ENCODE measurements around the gene SOWAHA.

Gene SOWAHA

DNA sequence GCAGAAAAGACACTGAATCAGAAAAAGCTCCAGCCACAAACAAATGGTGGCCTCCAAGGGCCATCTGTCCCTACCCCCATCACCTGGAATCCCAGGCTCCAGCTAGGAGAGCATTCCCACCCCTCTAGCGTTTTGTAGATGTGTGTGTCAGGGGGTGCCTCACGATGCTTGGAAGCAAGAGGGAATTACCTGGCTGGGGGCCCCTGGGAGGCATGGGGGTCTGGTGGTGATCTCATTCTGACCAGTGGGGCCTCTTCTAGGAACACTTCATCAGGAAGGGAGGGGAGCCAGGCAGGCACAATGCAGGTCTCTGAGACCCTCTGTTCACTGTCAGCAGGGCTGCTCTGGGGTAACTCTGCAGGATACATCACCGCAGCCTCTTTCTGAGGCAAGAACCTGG is 11.3 kb downstream of the SOWAHA start:
- no peak for DNase-seq (ENCODE audit: insufficient read length, low spot score)
- FAIRE-seq = no peak

GRCh38 chr5:132825033-132825833 is 12.1 kb downstream of the SOWAHA start:
- DNase-seq (ENCODE audit: insufficient read length, low spot score) (no peak), FAIRE-seq (no peak)

DNA sequence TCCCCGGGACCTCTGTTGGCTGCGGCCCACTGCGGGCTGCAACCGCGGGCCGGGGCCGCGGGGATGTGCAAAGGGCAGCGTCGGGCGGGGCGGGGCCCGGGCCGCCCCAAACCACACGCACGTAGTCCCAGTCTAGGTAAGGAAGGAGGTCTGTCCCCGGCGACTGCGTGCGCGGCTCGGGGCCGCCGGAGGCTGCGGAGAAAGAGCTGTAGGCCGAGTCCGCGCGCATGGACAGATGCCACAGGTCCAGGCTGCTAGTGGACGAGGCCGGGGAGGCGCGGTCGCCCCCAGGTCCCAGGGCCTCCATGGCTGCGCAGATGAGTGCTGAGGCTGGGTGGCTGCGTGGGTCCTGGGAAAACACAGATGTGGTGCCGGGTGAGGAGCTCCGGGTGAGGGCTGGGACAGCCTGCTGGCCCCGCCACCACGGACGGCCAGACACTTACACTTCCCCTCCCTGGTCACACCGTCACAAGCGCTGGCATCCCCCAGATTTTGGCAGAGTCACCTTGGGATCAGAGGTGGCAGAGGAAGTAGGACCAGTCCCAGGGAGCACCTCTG is 12.8 kb downstream of the SOWAHA start:
- FAIRE-seq = no peak
- no peak for DNase-seq (ENCODE audit: insufficient read length, low spot score)

- DNase-seq (ENCODE audit: insufficient read length, low spot score) (no peak), FAIRE-seq (no peak)
Observed at GRCh38 chr5:132826424-132827082, 13.5 kb downstream of the SOWAHA start.

- DNase-seq (ENCODE audit: insufficient read length, low spot score) = no peak
- FAIRE-seq = no peak
Observed at GRCh38 chr5:132827943-132828673, 15.0 kb downstream of the SOWAHA start.

DNA sequence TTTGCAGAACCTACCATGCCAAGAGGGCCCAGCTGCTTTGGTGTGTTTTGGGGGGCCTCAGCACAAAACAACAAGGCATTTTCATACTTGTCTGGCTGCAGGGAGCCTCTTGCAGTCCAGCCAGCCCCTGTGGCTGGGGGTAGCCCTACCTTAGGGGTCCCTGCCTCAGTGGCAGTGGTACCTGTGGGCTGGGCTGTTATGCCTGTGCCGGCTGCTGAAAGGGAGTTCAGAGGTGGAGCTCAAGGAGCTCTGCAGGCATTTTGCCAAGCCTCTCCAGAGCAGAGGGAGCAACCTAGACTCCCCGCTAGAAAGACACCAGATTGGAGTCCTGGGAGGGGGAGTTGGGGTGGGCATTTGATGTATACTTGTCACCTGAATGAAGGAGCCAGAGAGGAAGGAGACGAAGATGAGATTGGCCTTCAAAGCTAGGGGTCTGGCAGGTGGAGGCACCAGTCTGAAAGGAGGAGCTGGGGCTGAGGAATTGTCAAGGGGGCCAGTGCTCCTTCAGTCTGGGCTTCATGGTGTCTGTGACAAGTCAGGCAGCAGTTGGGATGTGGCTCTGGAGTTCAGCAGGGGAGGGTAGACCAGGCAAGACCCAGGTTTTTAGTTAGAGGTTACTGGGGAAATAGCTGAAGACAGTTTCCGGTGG is 15.9 kb downstream of the SOWAHA start:
- DNase-seq (ENCODE audit: insufficient read length, low spot score) = no peak
- FAIRE-seq = no peak

DNA sequence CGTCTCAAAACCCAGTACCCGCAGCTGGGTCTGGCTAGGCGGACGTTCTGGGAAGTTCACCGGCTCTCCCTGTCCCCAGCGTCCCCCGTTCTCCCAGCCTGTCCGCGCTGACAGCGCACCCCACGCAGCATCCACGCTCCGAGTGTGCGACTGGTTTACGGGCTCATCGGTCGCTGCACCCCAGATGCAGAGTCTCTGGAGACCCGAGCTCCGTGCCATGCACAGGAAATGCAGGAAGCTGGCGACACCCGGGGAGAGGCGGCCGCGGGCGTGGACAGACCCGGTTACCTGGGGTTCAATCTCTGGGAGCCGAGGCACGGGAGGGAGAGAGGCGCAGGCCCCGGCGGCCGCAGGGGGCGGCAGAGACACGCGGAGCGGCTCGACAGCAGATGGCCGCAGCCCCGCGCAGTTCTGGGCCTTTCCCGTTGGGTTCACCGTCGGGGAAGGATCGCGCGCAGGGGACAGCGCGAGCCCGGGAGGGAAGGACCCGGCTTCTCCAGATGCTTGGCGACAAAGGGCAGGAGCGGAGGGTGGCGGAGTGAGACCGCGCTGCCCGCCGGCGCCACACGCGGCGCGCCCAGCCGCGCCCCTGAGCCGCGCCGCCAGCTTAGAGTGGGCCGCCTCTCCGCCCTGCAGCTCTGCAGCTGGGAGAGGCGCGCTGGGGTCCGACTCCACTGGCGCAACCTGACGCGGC is 16.8 kb downstream of the SOWAHA start:
- DNase-seq (ENCODE audit: insufficient read length, low spot score) (peak; percentile 83), FAIRE-seq (no peak)

DNA sequence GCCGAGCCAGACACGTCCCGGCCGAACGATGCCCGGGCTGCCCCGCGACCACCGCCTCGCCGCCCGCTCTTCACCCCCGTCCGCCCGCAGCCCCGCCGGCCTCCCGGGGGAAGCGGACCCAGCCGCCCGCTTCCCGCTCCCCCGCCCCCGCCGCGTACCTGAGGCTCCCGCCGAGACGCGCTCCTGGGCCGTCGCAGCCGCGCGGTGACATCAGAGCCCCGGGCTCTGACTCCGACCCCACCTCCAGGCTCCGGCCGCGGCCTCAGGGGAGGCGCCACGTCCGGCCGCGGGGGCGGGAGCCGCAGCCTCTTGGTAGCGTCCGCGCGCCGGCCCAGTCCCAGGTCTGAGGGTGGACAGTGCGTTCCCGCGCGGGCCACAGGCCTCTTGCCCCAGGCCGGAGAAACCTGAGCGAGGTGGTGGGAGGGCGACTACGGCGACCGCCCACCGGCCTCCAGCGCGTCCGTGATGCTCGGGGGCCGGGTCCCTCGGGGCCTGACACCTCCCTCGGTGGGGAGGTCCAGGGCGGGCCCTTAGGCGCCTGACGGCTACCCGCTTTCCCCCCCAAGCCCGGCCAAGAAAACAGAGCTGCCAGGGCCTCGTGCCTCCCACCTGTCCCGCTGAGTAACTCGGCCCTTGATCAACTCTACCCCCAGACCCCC is 17.5 kb downstream of the SOWAHA start, which contains the start of gene SHROOM1:
Gene SHROOM1 (minus strand): TSS at position 212 of the 659 bp plus-strand sequence. CDS start 4,507 bp downstream, outside the sequence.
- FAIRE-seq (peak; percentile 69), DNase-seq (ENCODE audit: insufficient read length, low spot score) (peak; percentile 79)

GRCh38 chr5:132831095-132831860 is 18.2 kb downstream of the SOWAHA start:
- no peak for DNase-seq (ENCODE audit: insufficient read length, low spot score)
- no peak for FAIRE-seq

GRCh38 chr5:132832612-132833011 is 19.5 kb downstream of the SOWAHA start:
- DNase-seq (ENCODE audit: insufficient read length, low spot score) = no peak
- no peak for FAIRE-seq

- FAIRE-seq = no peak
- no peak for DNase-seq (ENCODE audit: insufficient read length, low spot score)
Observed at GRCh38 chr5:132834057-132834456, 21.0 kb downstream of the SOWAHA start.

- no peak for FAIRE-seq
- DNase-seq (ENCODE audit: insufficient read length, low spot score) = no peak
Observed at GRCh38 chr5:132836852-132837251, 23.8 kb downstream of the SOWAHA start.

- FAIRE-seq = no peak
- no peak for DNase-seq (ENCODE audit: insufficient read length, low spot score)
Observed at GRCh38 chr5:132837868-132838267, 24.8 kb downstream of the SOWAHA start.

- FAIRE-seq (no peak), DNase-seq (ENCODE audit: insufficient read length, low spot score) (no peak)
Observed at GRCh38 chr5:132838516-132839282, 25.6 kb downstream of the SOWAHA start.

GRCh38 chr5:132839426-132840301 is 26.6 kb downstream of the SOWAHA start:
- FAIRE-seq = no peak
- DNase-seq (ENCODE audit: insufficient read length, low spot score) = no peak

DNA sequence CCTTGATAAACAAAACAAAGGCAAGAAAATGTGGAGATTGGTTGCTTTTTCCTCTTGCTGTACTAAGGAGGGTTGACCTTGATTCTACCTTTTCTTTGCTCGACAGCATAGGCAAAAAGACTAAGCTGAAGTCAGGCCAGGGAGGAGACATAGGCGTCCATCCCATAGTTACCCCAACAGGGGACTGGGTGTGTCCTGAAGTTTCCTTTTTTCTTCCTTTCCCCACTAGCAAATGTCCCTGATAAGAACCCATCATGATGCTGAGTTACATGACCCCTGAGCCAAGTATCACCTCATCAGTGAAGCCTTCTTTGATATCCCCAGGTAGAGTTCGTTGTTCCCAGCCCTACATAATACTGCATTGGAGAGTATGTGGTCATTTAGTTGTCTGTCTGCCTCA is 27.2 kb downstream of the SOWAHA start:
- FAIRE-seq (no peak), DNase-seq (ENCODE audit: insufficient read length, low spot score) (no peak)

GRCh38 chr5:132840896-132841295 is 27.8 kb downstream of the SOWAHA start:
- DNase-seq (ENCODE audit: insufficient read length, low spot score) (no peak), FAIRE-seq (no peak)

Measured in HTR-8/SVneo (cell line).